Retina (tissue), 1 donor: ENCODE measurements around the gene DPPA5.
A peak's percentile ranks its signal among the peaks of the same experiment; 100 is the strongest.
"Not testable (repeated sequence)": the region's sequence is repeated elsewhere in the genome, so short reads cannot be mapped to it uniquely, and the experiment has no call there.

Experiments used
- DNase-seq: peaks from one replicate; pipeline ENCODE4 v3.0.0-alpha.2; 2016

DPPA5 gene

DNA sequence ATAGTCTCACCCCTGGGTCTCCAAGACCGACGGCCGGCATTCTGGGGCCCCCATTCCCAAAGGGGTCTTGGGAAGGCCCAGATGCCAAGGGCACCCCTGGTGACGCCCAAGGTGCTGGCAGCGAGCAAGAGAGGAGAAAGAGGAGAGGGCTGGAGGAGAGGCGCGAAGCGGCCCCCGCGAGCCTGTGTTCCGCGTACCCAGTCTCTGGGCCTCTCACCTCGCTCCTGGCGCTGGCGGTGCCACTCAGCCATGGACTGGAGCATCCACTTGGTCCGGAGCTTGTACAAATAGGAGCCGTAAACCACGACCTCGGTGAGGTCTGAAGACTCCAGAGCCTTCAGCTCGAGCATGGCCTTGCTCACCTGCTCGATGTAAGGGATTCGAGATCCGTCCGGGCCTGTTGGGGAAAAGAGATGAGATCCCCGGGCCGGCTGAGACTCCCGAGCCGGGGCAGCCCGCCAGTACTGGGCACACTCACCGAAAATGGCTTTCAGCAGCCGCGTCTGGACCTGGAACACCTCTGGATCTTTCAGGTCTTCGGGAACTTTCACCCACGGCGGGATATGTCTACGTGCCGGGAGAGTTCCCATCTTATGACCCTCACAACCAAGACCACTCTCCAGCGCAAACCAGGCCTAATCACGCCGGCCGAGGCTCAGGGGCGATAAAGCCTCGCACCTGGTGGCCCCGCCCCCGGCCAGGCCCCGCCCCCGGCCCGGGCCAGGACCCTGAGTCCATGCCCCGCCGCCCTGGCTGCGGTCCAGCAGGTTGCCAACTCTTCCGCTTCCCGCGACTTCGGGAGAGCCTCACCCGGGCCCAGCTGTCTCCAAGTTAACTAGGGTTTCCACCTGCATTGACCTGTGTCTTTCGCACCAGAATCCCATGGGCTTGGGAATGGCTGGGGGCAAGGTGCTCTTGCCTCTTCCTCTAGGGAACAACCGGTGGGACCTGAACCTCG is at the start of gene DPPA5:
Gene DPPA5 (minus strand): TSS at position 641 of the 958 bp plus-strand sequence. CDS start 51 bp downstream, at position 590.
- no peak for DNase-seq

DNA sequence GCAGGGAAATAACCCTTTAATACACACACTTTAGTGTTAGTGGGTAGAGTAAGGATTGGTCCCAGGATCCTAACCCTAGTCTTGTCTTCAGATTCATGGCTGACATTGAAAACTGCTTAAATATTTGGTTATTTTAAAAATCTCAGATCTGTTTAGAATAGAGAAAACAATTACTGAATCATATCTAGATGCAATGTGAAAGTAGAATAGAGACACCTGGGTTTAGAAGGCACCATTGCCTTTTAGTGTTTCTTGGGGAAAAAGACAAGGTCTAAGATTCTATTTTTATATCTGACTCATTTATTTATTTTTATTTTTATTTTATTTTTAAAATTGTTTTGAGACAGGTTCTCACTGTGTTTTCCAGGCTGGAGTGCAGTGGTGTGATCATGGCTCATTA is 46.6 kb upstream of the DPPA5 start:
- no peak for DNase-seq

DNA sequence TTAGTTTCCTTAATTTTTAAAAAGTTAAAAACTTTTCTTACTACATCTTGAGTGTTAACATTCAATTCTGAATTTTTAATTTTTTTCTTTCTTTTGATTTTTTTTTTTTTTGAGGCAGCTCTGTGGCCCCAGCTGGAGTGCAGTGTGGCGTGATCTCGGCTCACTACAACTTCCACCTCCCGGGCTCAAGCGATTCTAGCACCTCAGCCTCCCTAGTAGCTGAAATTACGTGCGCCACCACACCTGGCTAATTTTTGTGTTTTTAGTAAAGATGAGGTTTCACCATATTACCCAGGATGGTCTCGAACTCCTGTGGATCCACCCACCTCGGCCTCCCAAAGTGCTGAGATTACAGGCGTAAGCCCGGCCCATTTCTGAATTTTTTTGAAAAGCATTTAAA is 41.8 kb upstream of the DPPA5 start:
- no peak for DNase-seq

- DNase-seq: peak; percentile 4
Measured at GRCh38 chr6:73394577-73395354, 40.7 kb upstream of the DPPA5 start, which contains the start of gene DDX43. Gene DDX43, plus strand, starts transcription at chr6:73394828. Its CDS starts 78 bp downstream, at chr6:73394906.

- no peak for DNase-seq
Measured at GRCh38 chr6:73393278-73393677, 39.2 kb upstream of the DPPA5 start.

GRCh38 chr6:73392188-73392587 is 38.1 kb upstream of the DPPA5 start:
- DNase-seq: not testable (repeated sequence)

DNA sequence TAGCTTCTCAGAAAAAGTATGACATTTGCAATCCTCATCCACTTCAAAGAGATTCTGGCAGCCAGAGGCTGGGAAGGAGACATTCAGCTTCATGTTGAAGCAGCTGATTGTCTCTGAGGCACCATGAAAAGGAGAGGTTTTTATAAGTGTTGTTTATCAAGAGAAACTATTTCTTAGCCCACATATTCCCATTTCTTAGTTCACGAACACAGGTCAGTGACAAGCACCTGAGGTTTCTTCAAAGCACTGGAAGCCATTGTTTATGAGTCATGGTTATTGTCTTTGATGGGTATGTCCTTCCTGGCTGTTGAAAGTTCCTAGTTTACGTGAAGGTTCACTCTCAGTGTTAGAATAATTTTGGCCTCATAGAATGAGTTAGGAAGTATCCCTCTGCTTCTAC is 37.6 kb upstream of the DPPA5 start:
- DNase-seq: no peak

GRCh38 chr6:73389854-73390253 is 35.8 kb upstream of the DPPA5 start:
- DNase-seq: no peak

DNA sequence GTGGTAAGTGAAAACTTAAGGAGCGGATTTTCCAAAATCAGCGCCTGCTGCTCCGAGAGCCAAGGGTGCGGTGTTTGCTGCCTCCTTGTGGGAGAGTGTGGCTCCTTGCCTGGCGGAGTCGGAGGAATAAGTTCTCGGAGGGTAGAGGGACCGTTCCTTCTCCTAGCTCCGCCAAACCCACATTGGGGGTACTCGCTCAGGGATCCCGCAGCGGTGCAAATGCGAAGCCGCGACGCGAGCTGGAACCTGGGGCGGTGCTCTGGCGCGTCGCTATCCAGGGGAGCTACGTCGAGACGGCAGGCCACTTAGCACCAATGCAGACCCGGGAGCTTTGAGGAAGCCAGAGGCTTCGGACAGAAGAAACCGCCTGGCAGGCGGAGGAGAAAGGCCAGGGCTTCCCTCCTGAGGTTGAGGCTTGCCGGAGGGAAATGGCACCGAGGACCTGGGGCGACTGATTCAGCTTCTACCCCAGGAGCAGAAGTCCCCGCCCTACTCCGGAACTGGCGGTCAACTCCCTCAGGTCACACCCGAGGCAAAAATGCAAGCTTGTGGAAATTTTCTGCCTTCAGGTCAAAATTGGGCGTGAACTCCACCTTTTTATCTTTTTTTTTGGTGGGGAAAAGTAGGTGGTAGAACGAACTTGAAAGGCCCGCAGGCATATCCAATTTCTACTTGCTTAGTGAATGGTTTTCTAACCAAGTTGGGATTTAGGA is 34.9 kb upstream of the DPPA5 start:
- DNase-seq: peak; percentile 82

GRCh38 chr6:73388433-73388799 is 34.3 kb upstream of the DPPA5 start:
- DNase-seq: no peak

DNA sequence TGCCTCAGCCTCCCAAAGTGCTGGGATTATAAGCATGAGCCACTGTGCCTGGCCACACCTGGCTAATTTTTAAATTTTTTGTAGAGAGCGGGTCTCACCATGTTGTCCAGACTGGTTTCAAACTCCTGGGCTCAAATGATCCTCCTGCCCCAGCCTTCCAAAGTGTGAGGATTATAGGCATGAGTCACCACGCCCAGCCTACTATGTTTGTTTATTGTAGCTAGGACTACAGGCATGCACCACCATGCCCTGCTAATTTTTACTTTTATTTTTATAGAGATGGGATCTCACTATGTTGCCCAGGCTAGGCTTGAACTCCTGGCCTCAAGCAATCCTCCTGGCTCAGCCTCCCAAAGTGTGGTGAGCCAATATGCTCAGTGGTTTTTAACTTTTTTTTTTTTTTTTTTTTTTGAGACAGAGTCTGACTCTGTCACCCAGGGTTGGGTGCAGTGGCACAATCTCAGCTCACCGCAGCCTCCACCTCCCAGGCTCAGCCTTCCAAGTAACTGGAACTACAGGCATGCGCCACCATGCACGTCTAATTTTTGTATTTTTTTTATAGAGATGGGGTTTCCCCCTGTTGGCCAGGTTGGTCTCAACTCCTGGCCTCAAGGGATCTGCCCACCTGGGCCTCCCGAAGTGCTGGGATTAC is 28.5 kb upstream of the DPPA5 start:
- no peak for DNase-seq

DNA sequence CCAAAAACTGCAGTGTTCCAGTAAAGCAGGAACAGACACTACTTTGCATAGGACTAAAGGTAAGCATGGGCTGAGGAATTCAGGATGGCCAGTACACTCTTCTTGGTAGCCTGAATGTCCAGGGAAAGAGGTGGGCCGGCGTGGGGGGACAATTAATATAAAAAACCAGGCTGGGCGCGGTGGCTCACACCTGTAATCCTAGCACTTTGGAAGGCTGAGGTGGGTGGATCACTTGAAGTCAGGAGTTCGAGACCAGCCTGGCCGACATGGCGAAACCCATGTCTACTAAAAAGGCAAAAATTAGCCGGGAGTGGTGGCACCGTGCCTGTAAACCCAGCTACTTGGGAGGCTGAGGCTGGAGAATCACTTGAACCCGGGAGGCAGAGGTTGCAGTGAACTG is 27.5 kb upstream of the DPPA5 start:
- DNase-seq: not testable (repeated sequence)

DNA sequence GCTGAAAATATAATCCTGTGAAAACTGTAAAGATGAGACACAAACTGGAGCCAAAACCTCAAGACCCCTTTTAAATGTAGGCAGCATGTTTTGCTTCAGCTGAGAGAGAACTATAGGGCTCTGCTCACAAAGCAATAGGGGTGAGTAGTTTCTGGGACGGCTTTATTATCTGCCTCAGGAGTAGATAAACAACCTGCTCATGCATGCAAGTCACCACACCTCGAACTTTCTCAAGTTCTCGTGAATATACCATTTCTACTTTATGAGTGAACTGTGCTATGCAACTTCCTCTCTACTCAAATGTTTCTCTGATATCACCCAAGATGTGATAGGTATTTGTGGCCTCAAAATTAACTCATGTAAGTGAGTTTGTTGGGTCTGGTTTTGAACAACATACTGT is 23.1 kb upstream of the DPPA5 start:
- DNase-seq: no peak

- no peak for DNase-seq
Measured at GRCh38 chr6:73375216-73375615, 21.1 kb upstream of the DPPA5 start.

- DNase-seq: no peak
Measured at GRCh38 chr6:73372516-73372915, 18.4 kb upstream of the DPPA5 start.

GRCh38 chr6:73371984-73372383 is 17.9 kb upstream of the DPPA5 start:
- no peak for DNase-seq

GRCh38 chr6:73369563-73369962 is 15.5 kb upstream of the DPPA5 start, which contains the start of gene OOEP:
Gene OOEP, minus strand, starts transcription at chr6:73369897. Its CDS starts 105 bp downstream, at chr6:73369792.
- no peak for DNase-seq

GRCh38 chr6:73369157-73369556 is 15.1 kb upstream of the DPPA5 start:
- DNase-seq: no peak

GRCh38 chr6:73368675-73369074 is 14.6 kb upstream of the DPPA5 start:
- no peak for DNase-seq

- no peak for DNase-seq
Measured at GRCh38 chr6:73367761-73368355, 13.8 kb upstream of the DPPA5 start.

GRCh38 chr6:73364549-73364948 is 10.5 kb upstream of the DPPA5 start:
- no peak for DNase-seq

DNA sequence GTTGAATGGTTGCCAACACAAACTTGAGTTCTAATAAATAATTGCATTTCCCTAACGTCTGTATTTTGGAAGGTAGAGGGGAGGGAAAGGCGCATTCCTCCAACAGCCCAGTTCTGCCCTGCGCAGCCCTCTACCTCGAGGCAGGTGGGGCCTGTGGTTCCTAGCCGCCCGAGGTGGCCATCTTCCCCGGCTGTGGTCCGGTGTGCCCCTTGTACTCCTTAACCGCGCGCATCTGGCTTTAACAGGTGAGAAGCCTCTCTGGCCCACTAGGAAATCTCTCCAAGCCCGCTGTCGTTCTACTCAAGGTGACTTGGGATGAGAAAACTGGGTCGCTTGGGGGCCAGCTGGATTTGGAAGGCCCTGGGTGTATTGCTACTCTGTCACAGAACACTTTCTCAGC is 10.0 kb upstream of the DPPA5 start:
- DNase-seq: no peak
